ENCODE results near the gene CNTNAP3B. TPM values are rescaled to one million over a fixed set of nuclear protein-coding genes. Genes with fewer than 3 reads are reported as not detected.
"Not testable (repeated sequence)": the region's sequence is repeated elsewhere in the genome, so short reads cannot be mapped to it uniquely, and the experiment has no call there.

Gene CNTNAP3B
- 10 to 100 TPM; 30.2 to 94.8 TPM for total RNA-seq

DNA sequence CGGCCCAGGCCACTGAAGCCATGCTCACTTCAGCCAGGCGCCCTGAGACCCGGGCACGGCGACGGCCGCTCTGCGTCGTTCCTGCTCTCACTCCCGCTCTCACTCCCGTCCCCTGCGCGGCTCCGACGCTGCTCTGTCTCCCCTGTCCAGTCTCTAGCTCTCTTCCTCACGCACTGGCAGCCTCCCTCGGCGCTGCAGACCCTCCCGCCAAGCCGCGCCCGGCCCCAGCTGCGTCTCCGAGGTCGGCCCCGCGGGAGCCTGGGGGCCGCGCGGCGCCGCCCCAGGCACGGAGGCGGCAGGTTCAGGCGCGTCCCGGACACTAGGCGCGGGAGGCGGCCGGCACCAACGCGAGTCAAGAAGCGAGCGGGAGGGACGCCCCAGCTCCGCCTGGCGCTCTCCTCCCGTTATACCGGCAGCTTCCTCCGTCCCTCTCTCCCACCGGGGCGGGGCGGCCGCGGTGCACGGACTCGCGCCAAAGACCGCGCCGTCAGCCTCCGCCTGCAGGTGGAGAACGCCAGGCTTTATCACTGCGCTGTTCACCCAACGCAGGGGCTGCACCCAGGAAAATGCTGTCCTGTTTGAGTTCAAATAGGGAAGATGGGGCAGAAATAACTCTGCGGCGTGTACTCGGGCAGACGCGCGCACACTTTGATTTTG lies at the start of gene CNTNAP3B:
CNTNAP3B (minus strand) TSS at position 354 of the 657 bp plus-strand sequence; CDS start at position 22, 332 bp downstream.
- H3K27ac ChIP-seq; H3K4me1 ChIP-seq (ENCODE audit: control insufficient read depth in 1 of 2, low read depth in 2 of 2); H3K36me3 ChIP-seq; H3K27me3 ChIP-seq (replicated peaks; ENCODE audit: insufficient read depth); H3K9me3 ChIP-seq; DNase-seq (ENCODE audit: low spot score); ATAC-seq (ENCODE audit: insufficient number of reproducible peaks, low FRiP score, low read depth): not testable (repeated sequence)
- H3K4me3 ChIP-seq = peak within 1 kb of the TSS; percentile 65

- H3K9me3 ChIP-seq; H3K4me3 ChIP-seq; H3K27ac ChIP-seq; H3K4me1 ChIP-seq (ENCODE audit: control insufficient read depth in 1 of 2, low read depth in 2 of 2); ATAC-seq (ENCODE audit: insufficient number of reproducible peaks, low FRiP score, low read depth); H3K36me3 ChIP-seq; DNase-seq (ENCODE audit: low spot score); H3K27me3 ChIP-seq (replicated peaks; ENCODE audit: insufficient read depth): not testable (repeated sequence)
- TF ChIP-seq CTCF (IDR thresholded peaks at IDR 0.05) = peak; percentile 16
Observed at GRCh38 chr9:42160299-42160698, 31.1 kb upstream of the CNTNAP3B start.

- not testable (repeated sequence) for H3K9me3 ChIP-seq; H3K36me3 ChIP-seq; DNase-seq (ENCODE audit: low spot score); ATAC-seq (ENCODE audit: insufficient number of reproducible peaks, low FRiP score, low read depth); H3K4me1 ChIP-seq (ENCODE audit: control insufficient read depth in 1 of 2, low read depth in 2 of 2); H3K27me3 ChIP-seq (replicated peaks; ENCODE audit: insufficient read depth)
- Histone ChIP-seq H3K4me3 (peak overlapping the region; percentile 65), H3K27ac (peak overlapping the region in 1 of 2 donors; percentile 4)
Observed at GRCh38 chr9:42127056-42127841, 2.0 kb downstream of the CNTNAP3B start.

- not testable (repeated sequence) for DNase-seq (ENCODE audit: low spot score); ATAC-seq (ENCODE audit: insufficient number of reproducible peaks, low FRiP score, low read depth)
Observed at GRCh38 chr9:42121007-42121406, 8.2 kb downstream of the CNTNAP3B start.

GRCh38 chr9:42095929-42096328 lies 33.3 kb downstream of the CNTNAP3B start:
- not testable (repeated sequence) for DNase-seq (ENCODE audit: low spot score); H3K4me3 ChIP-seq; H3K36me3 ChIP-seq; H3K27ac ChIP-seq; H3K4me1 ChIP-seq (ENCODE audit: control insufficient read depth in 1 of 2, low read depth in 2 of 2); H3K9me3 ChIP-seq; H3K27me3 ChIP-seq (replicated peaks; ENCODE audit: insufficient read depth); ATAC-seq (ENCODE audit: insufficient number of reproducible peaks, low FRiP score, low read depth)

More at GRCh38 chr9:42121007-42121406, 8.2 kb downstream of the CNTNAP3B start:
- not testable (repeated sequence) for H3K27ac ChIP-seq; H3K36me3 ChIP-seq; H3K4me3 ChIP-seq; H3K27me3 ChIP-seq (replicated peaks; ENCODE audit: insufficient read depth); H3K4me1 ChIP-seq (ENCODE audit: control insufficient read depth in 1 of 2, low read depth in 2 of 2); H3K9me3 ChIP-seq

- H3K27me3 ChIP-seq (replicated peaks; ENCODE audit: insufficient read depth); H3K4me3 ChIP-seq; DNase-seq (ENCODE audit: low spot score); H3K27ac ChIP-seq; ATAC-seq (ENCODE audit: insufficient number of reproducible peaks, low FRiP score, low read depth); H3K9me3 ChIP-seq; H3K36me3 ChIP-seq; H3K4me1 ChIP-seq (ENCODE audit: control insufficient read depth in 1 of 2, low read depth in 2 of 2): not testable (repeated sequence)
Observed at GRCh38 chr9:42084559-42084952, 44.7 kb downstream of the CNTNAP3B start.

DNA sequence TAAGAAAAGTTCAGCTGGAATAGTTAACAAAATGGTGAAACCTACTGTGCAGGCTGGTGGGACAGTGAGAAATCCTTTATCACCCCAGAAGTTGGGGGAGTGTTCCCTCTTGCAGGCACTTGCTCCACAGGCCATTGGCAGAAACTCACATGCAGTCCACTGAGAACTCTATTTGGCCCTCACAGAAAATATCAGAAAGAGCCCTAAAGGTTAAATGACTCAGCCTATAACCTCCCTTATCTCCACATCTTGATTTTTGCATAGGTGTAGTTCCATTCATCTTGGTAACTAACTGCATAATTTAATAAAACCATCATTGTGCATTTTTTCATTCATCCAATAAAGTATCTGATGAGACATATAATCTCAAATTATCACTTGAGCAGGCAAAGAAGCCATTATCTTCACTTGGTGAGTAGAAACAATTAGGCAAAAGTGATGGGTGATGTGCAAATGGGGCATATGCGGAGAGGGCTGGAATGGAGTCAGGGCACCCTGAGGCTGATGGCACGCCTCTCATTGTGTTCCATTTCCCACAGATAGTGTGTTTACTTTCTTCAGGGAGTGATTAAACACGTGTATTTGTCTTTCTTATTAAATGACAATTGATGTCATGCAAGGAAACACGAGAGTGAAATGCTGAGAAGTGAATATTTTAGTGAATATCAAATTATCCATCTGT lies 45.2 kb downstream of the CNTNAP3B start:
- H3K27me3 ChIP-seq (replicated peaks; ENCODE audit: insufficient read depth); H3K4me1 ChIP-seq (ENCODE audit: control insufficient read depth in 1 of 2, low read depth in 2 of 2); DNase-seq (ENCODE audit: low spot score); ATAC-seq (ENCODE audit: insufficient number of reproducible peaks, low FRiP score, low read depth); H3K4me3 ChIP-seq; H3K9me3 ChIP-seq; H3K36me3 ChIP-seq; H3K27ac ChIP-seq: not testable (repeated sequence)

DNA sequence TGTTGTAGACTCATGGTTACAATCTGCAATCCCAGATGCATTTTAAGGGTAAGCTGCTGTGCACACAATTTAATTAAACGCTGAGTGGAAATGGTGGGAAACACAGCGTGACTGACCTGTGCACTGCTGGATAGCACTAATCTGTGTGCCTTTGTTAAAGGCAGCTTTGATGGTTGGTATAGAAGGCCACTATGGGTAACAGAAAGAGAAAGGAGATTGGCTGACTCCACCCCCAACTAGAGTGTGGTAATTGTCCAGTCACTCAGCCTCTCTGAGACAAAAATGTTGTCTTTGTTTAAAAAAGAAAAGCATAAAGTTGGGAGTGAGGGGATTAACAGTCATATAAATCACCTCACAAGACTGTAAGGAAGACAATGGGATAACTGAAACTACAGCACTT lies 48.9 kb downstream of the CNTNAP3B start:
- H3K4me1 ChIP-seq (ENCODE audit: control insufficient read depth in 1 of 2, low read depth in 2 of 2); H3K4me3 ChIP-seq; H3K27me3 ChIP-seq (replicated peaks; ENCODE audit: insufficient read depth); H3K36me3 ChIP-seq; DNase-seq (ENCODE audit: low spot score); H3K9me3 ChIP-seq; H3K27ac ChIP-seq; ATAC-seq (ENCODE audit: insufficient number of reproducible peaks, low FRiP score, low read depth): not testable (repeated sequence)

- H3K4me1 ChIP-seq (ENCODE audit: control insufficient read depth in 1 of 2, low read depth in 2 of 2); ATAC-seq (ENCODE audit: insufficient number of reproducible peaks, low FRiP score, low read depth); H3K4me3 ChIP-seq; DNase-seq (ENCODE audit: low spot score); H3K9me3 ChIP-seq; H3K27ac ChIP-seq; H3K36me3 ChIP-seq; H3K27me3 ChIP-seq (replicated peaks; ENCODE audit: insufficient read depth): not testable (repeated sequence)
Observed at GRCh38 chr9:42074868-42075267, 54.4 kb downstream of the CNTNAP3B start.

DNA sequence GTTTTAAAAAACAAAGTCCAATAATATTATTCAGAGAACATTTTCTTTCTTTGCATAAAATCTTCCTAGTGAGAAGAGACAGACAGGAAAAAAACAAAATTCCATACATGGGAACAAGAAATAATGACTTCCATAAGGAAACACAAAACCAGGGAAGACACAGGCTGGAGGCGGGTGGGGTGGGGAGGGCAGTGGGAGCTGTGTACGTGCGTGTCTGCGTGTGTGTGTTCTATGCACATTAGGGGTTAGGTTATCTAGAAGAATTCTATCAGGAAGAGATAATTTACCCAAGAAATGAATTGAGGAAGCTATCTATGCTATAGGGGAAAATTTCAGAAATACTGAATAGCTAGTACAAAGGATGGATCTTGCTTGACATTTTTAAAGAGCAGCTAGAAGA lies 58.2 kb downstream of the CNTNAP3B start:
- not testable (repeated sequence) for H3K4me3 ChIP-seq; H3K9me3 ChIP-seq; ATAC-seq (ENCODE audit: insufficient number of reproducible peaks, low FRiP score, low read depth); H3K4me1 ChIP-seq (ENCODE audit: control insufficient read depth in 1 of 2, low read depth in 2 of 2); DNase-seq (ENCODE audit: low spot score); H3K27me3 ChIP-seq (replicated peaks; ENCODE audit: insufficient read depth); H3K27ac ChIP-seq; H3K36me3 ChIP-seq

- peak; percentile 36 for ATAC-seq (ENCODE audit: insufficient number of reproducible peaks, low FRiP score, low read depth)
- DNase-seq (ENCODE audit: low spot score); H3K4me3 ChIP-seq; H3K27me3 ChIP-seq (replicated peaks; ENCODE audit: insufficient read depth); H3K9me3 ChIP-seq; H3K4me1 ChIP-seq (ENCODE audit: control insufficient read depth in 1 of 2, low read depth in 2 of 2); H3K27ac ChIP-seq; H3K36me3 ChIP-seq: not testable (repeated sequence)
Observed at GRCh38 chr9:42070035-42070799, 59.0 kb downstream of the CNTNAP3B start.
